BJ (cell line): ENCODE measurements around the gene LRMDA. TPM values are rescaled to one million over a fixed set of nuclear protein-coding genes. Genes with fewer than 3 reads are reported as not detected.

Experiments used
- CTCF ChIA-PET: fragments of 350-600 bp; formaldehyde crosslinking; extraction: SDS; loops from one replicate; lab custom pipeline; 2021; ENCODE audit warnings: antibody characterized with exemption, inconsistent platforms; lab: Yijun Ruan, JAX
- POLR2A ChIA-PET: fragments of 300-600 bp; sonication (Branson Sonifier 250); formaldehyde crosslinking; extraction: SDS; loops from one replicate; lab custom pipeline; 2021; ENCODE audit warnings: antibody characterized with exemption; lab: Charles Lee
- DNase-seq: peaks from one replicate; pipeline ENCODE4 v3.0.0-alpha.2; 2011; ENCODE audit warnings: low read depth
- H3K27me3 ChIP-seq: 2 replicates; pipeline ENCODE4 v1.6.0; 2011; ENCODE audit warnings: low read length; ENCODE audit not compliant: control insufficient read depth, insufficient read depth
- H3K36me3 ChIP-seq: 2 replicates; pipeline ENCODE4 v1.5.1; 2011; ENCODE audit warnings: low read length; ENCODE audit not compliant: control insufficient read depth, insufficient read depth
- H3K4me3 ChIP-seq: 2 replicates; pipeline ENCODE4 v1.5.1; 2011; ENCODE audit warnings: low read depth, mild to moderate bottlenecking, control low read depth, low read length
- polyA plus RNA-seq: library from polyadenylated mRNA; depleted of rRNA; stranded (reverse); fragments of >200 nt; gene quantifications from 2 replicates; pipeline ENCODE4 v1.2.3, GENCODE V29; 2011
- TF ChIP-seq, protein P1 (sequence below): IDR thresholded peaks from 2 replicates; pipeline ENCODE4 v1.5.1; 2011; ENCODE audit warnings: low read depth, mild to moderate bottlenecking, control low read depth, inconsistent platforms, low read length, moderate library complexity; ENCODE audit not compliant: insufficient read depth

LRMDA gene
- polyA plus RNA-seq, 1 experiment: not detected

DNA sequence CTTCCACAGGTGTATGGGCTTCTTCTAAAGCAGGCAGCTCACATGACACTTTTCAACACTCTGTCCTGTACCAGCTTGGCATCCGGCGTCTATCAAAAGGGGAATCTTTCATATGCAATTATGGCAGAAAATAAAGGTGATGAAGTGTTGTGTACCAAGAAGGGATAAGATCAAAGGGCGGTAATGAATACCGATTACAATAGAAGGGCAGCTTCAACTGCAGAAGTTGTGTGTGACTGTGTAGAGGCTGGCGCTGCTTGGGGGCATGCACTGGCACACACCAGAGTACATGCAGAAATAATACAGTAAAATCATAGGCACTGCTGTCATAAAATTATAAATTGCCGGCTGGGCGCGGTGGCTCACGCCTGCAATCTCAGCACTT lies 744.7 kb downstream of the LRMDA start:
- Histone ChIP-seq H3K27me3 (no peaks in the 10 kb centered on the region; the same call in 1 of the 2 replicates), H3K4me3 (no peak overlapping the region), H3K36me3 (no peaks in the 10 kb centered on the region)
- POLR2A ChIA-PET: no interaction called here
- CTCF ChIA-PET: interaction anchor here (1.0 kb wide), 1 partner anchor 18 kb away, joined by 3 read pairs; no protein-coding TSS in a partner anchor
- no peak for DNase-seq
- TF ChIP-seq, protein P1, sequence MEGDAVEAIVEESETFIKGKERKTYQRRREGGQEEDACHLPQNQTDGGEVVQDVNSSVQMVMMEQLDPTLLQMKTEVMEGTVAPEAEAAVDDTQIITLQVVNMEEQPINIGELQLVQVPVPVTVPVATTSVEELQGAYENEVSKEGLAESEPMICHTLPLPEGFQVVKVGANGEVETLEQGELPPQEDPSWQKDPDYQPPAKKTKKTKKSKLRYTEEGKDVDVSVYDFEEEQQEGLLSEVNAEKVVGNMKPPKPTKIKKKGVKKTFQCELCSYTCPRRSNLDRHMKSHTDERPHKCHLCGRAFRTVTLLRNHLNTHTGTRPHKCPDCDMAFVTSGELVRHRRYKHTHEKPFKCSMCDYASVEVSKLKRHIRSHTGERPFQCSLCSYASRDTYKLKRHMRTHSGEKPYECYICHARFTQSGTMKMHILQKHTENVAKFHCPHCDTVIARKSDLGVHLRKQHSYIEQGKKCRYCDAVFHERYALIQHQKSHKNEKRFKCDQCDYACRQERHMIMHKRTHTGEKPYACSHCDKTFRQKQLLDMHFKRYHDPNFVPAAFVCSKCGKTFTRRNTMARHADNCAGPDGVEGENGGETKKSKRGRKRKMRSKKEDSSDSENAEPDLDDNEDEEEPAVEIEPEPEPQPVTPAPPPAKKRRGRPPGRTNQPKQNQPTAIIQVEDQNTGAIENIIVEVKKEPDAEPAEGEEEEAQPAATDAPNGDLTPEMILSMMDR: no peak

DNA sequence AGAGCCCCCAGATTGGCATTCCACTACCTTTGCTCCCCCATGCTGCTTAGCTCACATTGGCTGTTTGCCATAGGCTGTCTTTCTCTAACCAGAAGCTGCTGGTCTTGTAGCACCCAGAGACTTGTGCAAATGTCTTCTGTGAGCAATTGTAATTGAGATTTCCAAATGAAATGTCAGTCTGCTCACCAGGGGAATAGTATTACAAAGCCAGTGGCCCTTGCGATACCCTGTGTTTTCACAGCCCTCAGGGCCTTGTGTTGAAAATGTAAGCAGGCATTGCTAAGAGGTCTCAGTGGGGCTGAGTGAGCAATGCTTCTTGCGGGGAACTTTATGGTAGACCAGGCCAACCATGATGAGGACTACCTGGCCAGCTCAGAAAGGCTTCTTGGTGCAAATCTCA lies 746.5 kb downstream of the LRMDA start:
- H3K27me3 ChIP-seq: no peaks in the 10 kb centered on the region; the same call in 1 of the 2 replicates
- H3K4me3 ChIP-seq: no peak overlapping the region
- DNase-seq: no peak
- ChIA-PET CTCF (no interaction called here), POLR2A (no interaction called here)
- TF ChIP-seq, protein P1: no peak
- H3K36me3 ChIP-seq: no peaks in the 10 kb centered on the region

GRCh38 chr10:76178532-76179292 lies 747.3 kb downstream of the LRMDA start:
- no peaks in the 10 kb centered on the region for H3K36me3 ChIP-seq
- TF ChIP-seq, protein P1: no peak
- ChIA-PET POLR2A (no interaction called here), CTCF (no interaction called here)
- no peak for DNase-seq
- H3K27me3 ChIP-seq: no peaks in the 10 kb centered on the region; the same call in 1 of the 2 replicates
- no peak overlapping the region for H3K4me3 ChIP-seq

DNA sequence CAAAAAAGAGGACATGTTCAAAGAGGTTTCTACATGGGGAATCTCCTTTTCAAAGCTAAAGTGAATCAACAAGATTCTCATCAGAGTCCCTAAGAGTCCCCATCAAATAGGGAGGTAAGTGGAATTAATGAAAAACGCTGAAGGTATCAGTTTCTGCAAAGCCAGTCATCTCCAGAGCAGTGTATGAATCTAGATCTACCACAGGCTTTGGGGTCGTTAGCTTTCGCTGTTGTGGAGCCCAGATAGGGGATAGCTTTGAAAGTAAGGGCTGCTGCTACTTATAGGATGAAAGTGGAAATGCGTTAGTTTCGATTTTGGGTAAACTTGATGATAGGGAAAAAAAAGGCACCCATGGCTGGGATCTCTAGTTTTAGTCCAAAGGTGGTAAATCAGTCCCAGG lies 748.4 kb downstream of the LRMDA start:
- Histone ChIP-seq H3K27me3 (no peaks in the 10 kb centered on the region; the same call in 1 of the 2 replicates), H3K4me3 (no peak overlapping the region), H3K36me3 (no peaks in the 10 kb centered on the region)
- TF ChIP-seq, protein P1: no peak
- POLR2A ChIA-PET: no interaction called here
- no peak for DNase-seq
- CTCF ChIA-PET: no interaction called here

GRCh38 chr10:76184647-76185046 lies 753.2 kb downstream of the LRMDA start:
- H3K36me3 ChIP-seq: no peaks in the 10 kb centered on the region
- DNase-seq: no peak
- ChIA-PET CTCF (no interaction called here), POLR2A (no interaction called here)
- TF ChIP-seq, protein P1: no peak
- no peak overlapping the region for H3K4me3 ChIP-seq
- H3K27me3 ChIP-seq: no peaks in the 10 kb centered on the region; the same call in none of the 2 replicates
